Astrocyte of the cerebellum (primary cell): ENCODE results near the gene SULF2.

ENCODE experiments used
- DNase-seq: peaks from one replicate; pipeline ENCODE4 v3.0.0-alpha.2; 2011; ENCODE audit warnings: low read depth
- H3K4me3 ChIP-seq: 2 replicates; pipeline ENCODE4 v1.5.1; 2011; ENCODE audit warnings: mild to moderate bottlenecking, low read depth, low read length, moderate library complexity
- CTCF ChIP-seq: IDR thresholded peaks from 2 replicates; pipeline ENCODE4 v1.5.1; 2012; ENCODE audit warnings: low read length, low read depth, moderate library complexity, mild to moderate bottlenecking; ENCODE audit errors: missing control alignments
- in situ Hi-C: cut with HindIII; loops from 2 replicates; pipeline ENCODE4 v1.10.0; 2017; ENCODE audit warnings: low sequenced_read_pairs

The SULF2 gene

GRCh38 chr20:47708953-47709833 is 76.1 kb downstream of the SULF2 start:
- no peak overlapping the region for H3K4me3 ChIP-seq
- in situ Hi-C loops = no loop called here
- no peak for DNase-seq
- TF ChIP-seq CTCF = no peak

- no peak for DNase-seq
- TF ChIP-seq CTCF = no peak
- in situ Hi-C loops = no loop called here
- no peak overlapping the region for H3K4me3 ChIP-seq
Observed at GRCh38 chr20:47708140-47708807, 77.0 kb downstream of the SULF2 start.

GRCh38 chr20:47706345-47706744 is 78.9 kb downstream of the SULF2 start:
- no peak for TF ChIP-seq CTCF
- no peak for DNase-seq
- in situ Hi-C loops = no loop called here
- H3K4me3 ChIP-seq = no peak overlapping the region

GRCh38 chr20:47705497-47705856 is 79.8 kb downstream of the SULF2 start:
- H3K4me3 ChIP-seq = no peak overlapping the region
- in situ Hi-C loops = no loop called here
- DNase-seq = no peak
- TF ChIP-seq CTCF = no peak

GRCh38 chr20:47704746-47705496 is 80.4 kb downstream of the SULF2 start:
- TF ChIP-seq CTCF = no peak
- DNase-seq = no peak
- H3K4me3 ChIP-seq = no peak overlapping the region
- in situ Hi-C loops = no loop called here

- no peak overlapping the region for H3K4me3 ChIP-seq
- no peak for DNase-seq
- in situ Hi-C loops = no loop called here
- no peak for TF ChIP-seq CTCF
Observed at GRCh38 chr20:47703748-47704147, 81.5 kb downstream of the SULF2 start.
